HepG2 (cell line): ENCODE measurements around the gene TSPYL1. TPM values are rescaled to one million over a fixed set of nuclear protein-coding genes. Genes with fewer than 3 reads are reported as not detected.

Experiments
- ATAC-seq: fragments of 200-7000 bp; cut with Tn5 transposase; 3 replicates; pipeline ENCODE4 v1.9.1; 2020; ENCODE audit warnings: mild to moderate bottlenecking, moderate library complexity
- Bru-seq: library from RNA; stranded (reverse); fragments of 400-500 nt; gene quantifications from one replicate; lab custom pipeline; 2021; lab: Mats Ljungman, UMichigan
- BruChase-seq, 2 experiments: library from RNA; stranded (reverse); fragments of 400-500 nt; gene quantifications; one replicate each; lab custom pipeline; 2021; lab: Mats Ljungman, UMichigan
- BruUV-seq: library from RNA; stranded (reverse); fragments of 400-500 nt; replicated peaks from 2 replicates; lab custom pipeline; 2021; lab: Mats Ljungman, UMichigan
- CTCF ChIA-PET: fragments of 300-600 bp; formaldehyde crosslinking; extraction: SDS; loops from one replicate; lab custom pipeline; 2021; ENCODE audit warnings: low total read pairs, inconsistent platforms, low intra/inter-chr PET ratio; lab: Yijun Ruan, JAX
- POLR2A ChIA-PET: fragments of 350-600 bp; sonication (Branson Sonifier 250); formaldehyde crosslinking; loops from one replicate; lab custom pipeline; 2020; ENCODE audit warnings: antibody characterized with exemption, inconsistent platforms; lab: Yijun Ruan, JAX
- DNase-seq: peaks from one replicate; pipeline ENCODE4 v3.0.0-alpha.2; 2015; ENCODE audit warnings: low spot score
- FAIRE-seq: peaks from 3 replicates; lab custom pipeline; 2011; peaks lifted over from hg19 to GRCh38; lab: Jason Lieb, UNC
- H2AFZ ChIP-seq: one replicate; pipeline ENCODE4 v1.6.1; 2011; ENCODE audit warnings: low read length, inconsistent platforms
- H3K27ac ChIP-seq: fragments of 300-600 bp; 3 replicates; pipeline ENCODE4 v1.8.0; 2011; ENCODE audit warnings: mixed run types, mild to moderate bottlenecking, mixed read lengths, low read length, inconsistent platforms; ENCODE audit not compliant: insufficient read depth; ENCODE audit errors: extremely low read length
- H3K27me3 ChIP-seq, 2 experiments: fragments of 200-600 bp in 1 of 2; 2 replicates in 1 of 2; 3 replicates in 1 of 2; pipeline versions ENCODE4 v1.6.0 to v1.8.0; 2011; ENCODE audit warnings: low read length in 2 of 2, mild to moderate bottlenecking in 2 of 2, moderate library complexity in 2 of 2, inconsistent platforms in 1 of 2; ENCODE audit not compliant: insufficient read depth in 2 of 2, control insufficient read depth in 1 of 2
- H3K36me3 ChIP-seq, 2 experiments: fragments of 200-600 bp in 1 of 2; replicated peaks in 1 of 2; 2 replicates in 1 of 2; 3 replicates in 1 of 2; pipeline versions ENCODE4 v1.5.1 to v1.8.0; 2011; ENCODE audit warnings: low read length in 2 of 2, inconsistent platforms in 1 of 2; ENCODE audit not compliant: insufficient read depth in 2 of 2, control insufficient read depth in 1 of 2
- H3K4me1 ChIP-seq: 2 replicates; pipeline ENCODE4 v1.5.1; 2012; ENCODE audit warnings: low read length, inconsistent platforms; ENCODE audit not compliant: insufficient read depth
- H3K4me2 ChIP-seq: 2 replicates; pipeline ENCODE4 v1.6.0; 2011; ENCODE audit warnings: low read depth, low read length, inconsistent platforms
- H3K4me3 ChIP-seq, 3 experiments: fragments of 200-600 bp in 1 of 3; sonication (generic), shearing (Covaris generic) in 1 of 3; replicated peaks in 1 of 3; 2 replicates each; pipeline ENCODE4 v1.5.1; 2011 to 2016; ENCODE audit warnings: low read length in 3 of 3, inconsistent platforms in 2 of 3, low read depth in 2 of 3, mild to moderate bottlenecking in 2 of 3, control low read depth in 1 of 3, mixed read lengths in 1 of 3; ENCODE audit not compliant: insufficient read depth in 1 of 3
- H3K79me2 ChIP-seq: one replicate; pipeline ENCODE4 v1.6.1; 2011; ENCODE audit warnings: low read length, inconsistent platforms; ENCODE audit not compliant: insufficient read depth
- H3K9ac ChIP-seq: 2 replicates; pipeline ENCODE4 v1.6.0; 2011; ENCODE audit warnings: mild to moderate bottlenecking, low read depth, low read length, inconsistent platforms; ENCODE audit not compliant: insufficient read depth
- H3K9me3 ChIP-seq: 2 replicates; pipeline ENCODE4 v1.5.1; 2012; ENCODE audit warnings: mild to moderate bottlenecking, low read length
- H4K20me1 ChIP-seq: 2 replicates; pipeline ENCODE4 v1.6.0; 2011; ENCODE audit warnings: inconsistent platforms, mild to moderate bottlenecking, low read length, moderate library complexity; ENCODE audit not compliant: insufficient read depth
- ARHGAP35 ChIP-seq: sonication (generic); formaldehyde crosslinking; IDR thresholded peaks from 2 replicates; pipeline ENCODE4 v1.9.0; 2022; ENCODE audit warnings: mild to moderate bottlenecking, inconsistent platforms, moderate library complexity, missing genetic modification reagents, borderline replicate concordance
- EHMT2 ChIP-seq: fragments of 200-600 bp; sonication (generic); IDR thresholded peaks from 2 replicates; pipeline ENCODE4 v1.7.0; 2017; ENCODE audit warnings: antibody characterized with exemption, low read depth, low read length, borderline replicate concordance
- FOXK1 ChIP-seq: sonication (generic); formaldehyde crosslinking; IDR thresholded peaks from 2 replicates; pipeline ENCODE4 v1.4.0; 2020; ENCODE audit warnings: low read depth, missing genetic modification reagents, borderline replicate concordance
- HDAC1 ChIP-seq: sonication (generic); formaldehyde crosslinking; IDR thresholded peaks from 2 replicates; pipeline ENCODE4 v1.5.1; 2020; ENCODE audit warnings: mild to moderate bottlenecking, missing genetic modification reagents
- MTF1 ChIP-seq: sonication (generic); formaldehyde crosslinking; IDR thresholded peaks from 2 replicates; pipeline ENCODE4 v1.5.0; 2020; ENCODE audit warnings: missing genetic modification reagents
- PAF1 ChIP-seq: IDR thresholded peaks from 2 replicates; pipeline ENCODE4 v1.6.1; 2016; ENCODE audit warnings: missing genetic modification reagents, missing compliant biosample characterization
- SPEN ChIP-seq: sonication (generic); formaldehyde crosslinking; IDR thresholded peaks from 2 replicates; pipeline ENCODE4 v1.5.1; 2020; ENCODE audit warnings: low read depth, mild to moderate bottlenecking, missing genetic modification reagents
- ZFP90 ChIP-seq: sonication (generic); formaldehyde crosslinking; IDR thresholded peaks from 2 replicates; pipeline ENCODE4 v1.8.0; 2022; ENCODE audit warnings: missing genetic modification reagents, mild to moderate bottlenecking, inconsistent platforms, borderline replicate concordance
- ZFY ChIP-seq: sonication (generic); formaldehyde crosslinking; IDR thresholded peaks from 2 replicates; pipeline ENCODE4 v1.4.0; 2020; ENCODE audit warnings: missing genetic modification reagents
- ZNF460 ChIP-seq: sonication (generic); formaldehyde crosslinking; IDR thresholded peaks from 2 replicates; pipeline ENCODE4 v1.5.1; 2020; ENCODE audit warnings: missing genetic modification reagents, mild to moderate bottlenecking, borderline replicate concordance
- ZNF468 ChIP-seq: sonication (generic); formaldehyde crosslinking; IDR thresholded peaks from 2 replicates; pipeline ENCODE4 v1.8.0; 2022; ENCODE audit warnings: mild to moderate bottlenecking, moderate library complexity, missing genetic modification reagents
- ZNF510 ChIP-seq: sonication (generic); formaldehyde crosslinking; IDR thresholded peaks from 2 replicates; pipeline ENCODE4 v1.4.0; 2020; ENCODE audit warnings: low read depth, mild to moderate bottlenecking, missing genetic modification reagents
- ZNF543 ChIP-seq: sonication (generic); formaldehyde crosslinking; IDR thresholded peaks from 2 replicates; pipeline ENCODE4 v1.4.0; 2020; ENCODE audit warnings: mild to moderate bottlenecking, missing genetic modification reagents
- WGBS: methylation state at CpG from one replicate; pipeline ENCODE4 v1.1.6; 2017; ENCODE audit warnings: low lambda C conversion rate; 5-methylcytosine and 5-hydroxymethylcytosine counted together
- in situ Hi-C: cut with HindIII; loops from 2 replicates; pipeline ENCODE4 v1.10.0; 2017; ENCODE audit warnings: low pct_unique_long_range_greater_than_20kb; ENCODE audit not compliant: extremely low pct_ligation_motif_present
- intact Hi-C: fragments of 100-400 bp; cut with micrococcal nuclease; formaldehyde crosslinking; loops from one replicate; pipeline ENCODE4 v1.10.0; 2022; ENCODE audit not compliant: unreplicated experiment
- long read RNA-seq, 2 experiments: library from RNA in 1 of 2; library from polyadenylated mRNA in 1 of 2; stranded (forward) in 1 of 2; unstranded in 1 of 2; transcript quantifications; one replicate each; pipeline ENCODE4 v2.0.0, GENCODE V29; 2019 to 2022
- polyA minus RNA-seq, 3 experiments: library from RNA; depleted of rRNA, polyadenylated mRNA; stranded (reverse); fragments of >200 nt; gene quantifications; 2 replicates each; pipeline ENCODE4 v1.2.3, GENCODE V29; 2011; ENCODE audit warnings: low replicate concordance in 1 of 3
- polyA plus RNA-seq, 8 experiments: library from polyadenylated mRNA; depleted of rRNA in 3 of 8; stranded (reverse) in 7 of 8; unstranded in 1 of 8; fragments of >200 nt; fragmentation: Illumina TruSeq in 4 of 8; extraction: Trizol in 4 of 8; gene quantifications; 2 replicates each; pipeline versions ENCODE4 v1.2.1 to v1.2.3, GENCODE V29; 2011 to 2016; ENCODE audit warnings: low read depth in 4 of 8, missing spikeins in 1 of 8, mixed read lengths in 1 of 8; ENCODE audit not compliant: insufficient read depth in 1 of 8
- total RNA-seq, 5 experiments: library from RNA; depleted of rRNA; stranded (reverse); fragments of >200 nt; fragmentation: Illumina TruSeq; extraction: Trizol; gene quantifications; 2 replicates each; pipeline ENCODE4 v1.2.3, GENCODE V29; 2016; ENCODE audit warnings: low read depth in 1 of 5
- TF ChIP-seq, protein P1 (sequence below): sonication (generic); formaldehyde crosslinking; IDR thresholded peaks from 2 replicates; pipeline ENCODE4 v1.4.0; 2020; ENCODE audit warnings: mild to moderate bottlenecking, missing genetic modification reagents
- TF ChIP-seq, protein P2 (sequence below): sonication (generic); formaldehyde crosslinking; IDR thresholded peaks from 2 replicates; pipeline ENCODE4 v1.8.1; 2023; ENCODE audit warnings: mild to moderate bottlenecking, missing genetic modification reagents

Gene TSPYL1
- total RNA-seq (2016; rRNA removed; fragmentation: Illumina TruSeq; extraction: Trizol) (93.0 and 102 TPM in 2 replicates), polyA plus RNA-seq (2011; rRNA removed) (28.3 and 33.0 TPM in 2 replicates), polyA minus RNA-seq (2011; rRNA and poly(A)+ RNA removed; ENCODE audit: low replicate concordance) (96.9 and 99.6 TPM in 2 replicates), Bru-seq, nascent RNA (percentile 98 among the genes with signal in this experiment), BruChase-seq, experiment 1, labeled RNA remaining after a 6-hour chase (percentile 99 among the genes with signal in this experiment), BruChase-seq, experiment 2, labeled RNA remaining after a 2-hour chase (percentile 100 among the genes with signal in this experiment)
- 6.2 and 7.3 TPM in 2 replicates for total RNA-seq (2016; cell fraction: cytosol; rRNA removed; fragmentation: Illumina TruSeq; extraction: Trizol; ENCODE audit: low read depth)
- 86.9 and 96.9 TPM in 2 replicates for total RNA-seq (2016; cell fraction: insoluble cytoplasmic fraction; rRNA removed; fragmentation: Illumina TruSeq; extraction: Trizol)
- total RNA-seq (2016; cell fraction: membrane; rRNA removed; fragmentation: Illumina TruSeq; extraction: Trizol) = 27.1 and 29.7 TPM in 2 replicates
- 43.2 and 44.5 TPM in 2 replicates for total RNA-seq (2016; cell fraction: nucleus; rRNA removed; fragmentation: Illumina TruSeq; extraction: Trizol)
- 20.4 and 29.5 TPM in 2 replicates for polyA plus RNA-seq (2011; cell fraction: cytosol; rRNA removed)
- 10.7 and 13.8 TPM in 2 replicates for polyA plus RNA-seq (2011; cell fraction: nucleus; rRNA removed)
- polyA plus RNA-seq (2012) = 34.7 and 37.0 TPM in 2 replicates
- 3.1 and 3.8 TPM in 2 replicates for polyA plus RNA-seq (2016; cell fraction: cytosol; fragmentation: Illumina TruSeq; extraction: Trizol; ENCODE audit: low read depth)
- 70.1 and 81.8 TPM in 2 replicates for polyA plus RNA-seq (2016; cell fraction: insoluble cytoplasmic fraction; fragmentation: Illumina TruSeq; extraction: Trizol; ENCODE audit: low read depth)
- 12.6 and 14.3 TPM in 2 replicates for polyA plus RNA-seq (2016; cell fraction: membrane; fragmentation: Illumina TruSeq; extraction: Trizol; ENCODE audit: low read depth)
- polyA plus RNA-seq (2016; cell fraction: nucleus; fragmentation: Illumina TruSeq; extraction: Trizol; ENCODE audit: insufficient read depth, low read depth) = 43.9 and 44.2 TPM in 2 replicates
- polyA minus RNA-seq (2011; cell fraction: cytosol; rRNA and poly(A)+ RNA removed) = 45.5 and 51.8 TPM in 2 replicates
- polyA minus RNA-seq (2011; cell fraction: nucleus; rRNA and poly(A)+ RNA removed) = 24.7 and 35.2 TPM in 2 replicates
- long read RNA-seq, experiment 1, transcript TSPYL1-201 (1 exons, 3,326 nt) = major isoform, 271 of 272 reads
- long read RNA-seq, experiment 1, partial matches to known transcripts = 0 of 272 reads
- long read RNA-seq, experiment 1, other reads (novel, unspliced or antisense) = 1 of 272 reads
- long read RNA-seq, experiment 2, transcript TSPYL1-201 (1 exons, 3,326 nt) = major isoform, 55 of 55 reads
- long read RNA-seq, experiment 2, partial matches to known transcripts = 0 of 55 reads
- long read RNA-seq, experiment 2, other reads (novel, unspliced or antisense) = 0 of 55 reads

DNA sequence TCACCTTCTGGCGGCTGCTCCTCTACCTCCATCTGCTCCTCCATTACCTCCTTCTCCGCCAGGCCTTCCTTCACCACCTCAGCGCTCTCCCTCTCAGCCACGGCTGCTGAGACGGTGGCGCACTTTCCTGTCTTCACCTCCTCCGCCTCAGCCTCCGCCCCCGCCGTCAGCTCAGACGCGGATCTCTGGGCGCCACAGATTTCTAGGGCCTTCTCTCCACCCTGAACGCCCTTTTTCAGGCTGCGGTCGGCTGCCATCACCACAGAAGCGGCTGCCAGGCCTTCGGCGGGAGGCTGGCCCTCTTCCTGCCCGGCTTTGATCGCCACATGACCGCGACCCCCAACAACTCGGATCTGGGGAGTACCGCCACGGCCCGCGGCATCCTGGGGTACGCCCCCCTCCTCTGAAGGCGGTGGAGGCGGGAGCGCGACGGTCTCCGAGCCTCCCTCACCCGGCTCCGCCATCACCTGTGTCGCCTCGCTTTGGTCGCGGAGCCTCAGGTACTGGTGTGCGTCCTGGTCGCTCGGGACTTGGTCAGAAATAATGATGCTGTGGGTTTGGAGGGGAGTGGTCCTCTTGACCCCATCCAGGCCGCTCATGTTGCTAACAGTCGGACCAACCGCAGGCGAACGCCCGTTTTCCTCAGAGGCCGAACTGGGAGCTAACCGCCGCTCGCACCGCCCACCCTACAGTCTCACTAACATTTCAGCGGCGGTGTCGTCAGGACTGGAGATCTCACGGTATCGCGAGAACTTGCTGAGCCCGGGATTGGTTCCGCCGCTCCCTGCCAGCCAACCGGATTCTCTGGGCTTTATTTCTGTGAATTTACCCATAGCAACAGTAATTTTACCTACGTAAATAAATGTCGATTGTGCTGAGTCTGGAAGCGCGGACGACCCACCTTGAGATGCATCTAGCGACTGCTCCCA is at the start of gene TSPYL1:
TSPYL1 (minus strand) TSS at position 699 of the 929 bp plus-strand sequence; CDS start at position 599, 100 bp downstream.
- peak within 1 kb of the TSS; percentile 87 for H3K27ac ChIP-seq
- in situ Hi-C loops (loop anchor here (10.0 to 25.0 kb wide), 3 partner anchors 255 to 383 kb away; partner anchors contain the start of gene ZUP1), intact Hi-C loops (loop anchor here (1.0 to 10.0 kb wide), 5 partner anchors 11 to 353 kb away; partner anchors contain the start of genes NT5DC1, RWDD1 and TSPYL4)
- FAIRE-seq (peak; percentile 81), DNase-seq (peak; percentile 97), ATAC-seq (peak; percentile 96)
- H3K79me2 ChIP-seq = peaks cover 43% of the 10 kb centered on the region
- peak within 1 kb of the TSS; percentile 90 for H3K4me2 ChIP-seq
- under 1% methylated on average over 69 of the region's 71 CpGs for WGBS
- POLR2A ChIA-PET = interaction anchor here (0.6 to 3.0 kb wide), 14 partner anchors 9 to 337 kb away, joined by 3 to 35 read pairs (median 4); partner anchors contain the start of genes FRK, NT5DC1, RSPH4A and RWDD1
- H3K9me3 ChIP-seq = no peaks in the 10 kb centered on the region
- CTCF ChIA-PET = interaction anchor here (1.1 kb wide), 1 partner anchor 11 kb away, joined by 3 read pairs; no protein-coding TSS in a partner anchor
- peaks cover 49% of the 10 kb centered on the region for H3K4me1 ChIP-seq
- peak within 1 kb of the TSS; percentile 89 for H2AFZ ChIP-seq
- H3K27me3 ChIP-seq = no peaks in the 10 kb centered on the region; a peak in 1 of 5 replicates
- TSS peak; percentile 67 for BruUV-seq
- H3K36me3 ChIP-seq = no peaks in the 10 kb centered on the region
- peak within 1 kb of the TSS; percentile 82 to 97 (median 87) for H3K4me3 ChIP-seq
- H3K9ac ChIP-seq = peak within 1 kb of the TSS; percentile 97
- H4K20me1 ChIP-seq = peaks cover 35% of the 10 kb centered on the region
- TF ChIP-seq HDAC1 (CRISPR knock-in tag) (peak; percentile 89), PAF1 (CRISPR knock-in tag) (peak; percentile 19; the same call in 1 of the 2 replicates), ZFY (CRISPR knock-in tag) (peak; percentile 87), FOXK1 (CRISPR knock-in tag) (peak; percentile 56; the same call in 1 of the 2 replicates), ARHGAP35 (CRISPR knock-in tag) (peak; percentile 81; the same call in 1 of the 2 replicates), SPEN (CRISPR knock-in tag) (peak; percentile 90), ZNF460 (no peak), EHMT2 (no peak), ZNF468 (no peak), ZFP90 (CRISPR knock-in tag) (peak; percentile 78), MTF1 (CRISPR knock-in tag) (no peak), ZNF510 (CRISPR knock-in tag) (peak; percentile 56; the same call in 1 of the 2 replicates), ZNF543 (CRISPR knock-in tag) (peak; percentile 93)
- TF ChIP-seq, protein P1, sequence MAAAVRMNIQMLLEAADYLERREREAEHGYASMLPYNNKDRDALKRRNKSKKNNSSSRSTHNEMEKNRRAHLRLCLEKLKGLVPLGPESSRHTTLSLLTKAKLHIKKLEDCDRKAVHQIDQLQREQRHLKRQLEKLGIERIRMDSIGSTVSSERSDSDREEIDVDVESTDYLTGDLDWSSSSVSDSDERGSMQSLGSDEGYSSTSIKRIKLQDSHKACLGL (CRISPR knock-in tag) = peak; percentile 78
- TF ChIP-seq, protein P2, sequence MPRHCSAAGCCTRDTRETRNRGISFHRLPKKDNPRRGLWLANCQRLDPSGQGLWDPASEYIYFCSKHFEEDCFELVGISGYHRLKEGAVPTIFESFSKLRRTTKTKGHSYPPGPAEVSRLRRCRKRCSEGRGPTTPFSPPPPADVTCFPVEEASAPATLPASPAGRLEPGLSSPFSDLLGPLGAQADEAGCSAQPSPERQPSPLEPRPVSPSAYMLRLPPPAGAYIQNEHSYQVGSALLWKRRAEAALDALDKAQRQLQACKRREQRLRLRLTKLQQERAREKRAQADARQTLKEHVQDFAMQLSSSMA (CRISPR knock-in tag) = peak; percentile 73; the same call in 1 of the 2 replicates
